ENCODE data around the gene GANC.
"Not testable (repeated sequence)": the region's sequence is repeated elsewhere in the genome, so short reads cannot be mapped to it uniquely, and the experiment has no call there.

GANC gene

GRCh38 chr15:42284551-42284950 is 11.6 kb downstream of the GANC start:
- no peak for DNase-seq (ENCODE audit: low read depth in 2 of 2)

GRCh38 chr15:42285034-42285433 is 12.0 kb downstream of the GANC start:
- DNase-seq (ENCODE audit: low read depth in 2 of 2) = no peak

GRCh38 chr15:42286445-42287029 is 13.5 kb downstream of the GANC start:
- DNase-seq (ENCODE audit: low read depth in 2 of 2) = no peak

- no peak for DNase-seq (ENCODE audit: low read depth in 2 of 2)
Measured at GRCh38 chr15:42287931-42288330, 14.9 kb downstream of the GANC start.

GRCh38 chr15:42289166-42289565 is 16.2 kb downstream of the GANC start:
- DNase-seq (ENCODE audit: low read depth in 2 of 2) = no peak

GRCh38 chr15:42301004-42301403 is 28.0 kb downstream of the GANC start:
- not testable (repeated sequence) for DNase-seq (ENCODE audit: low read depth in 2 of 2)

GRCh38 chr15:42306681-42307080 is 33.7 kb downstream of the GANC start:
- DNase-seq (ENCODE audit: low read depth in 2 of 2) = no peak

GRCh38 chr15:42313463-42313862 is 40.5 kb downstream of the GANC start:
- DNase-seq (ENCODE audit: low read depth in 2 of 2) = no peak

GRCh38 chr15:42314818-42315217 is 41.8 kb downstream of the GANC start:
- DNase-seq (ENCODE audit: low read depth in 2 of 2) = no peak

GRCh38 chr15:42315521-42315920 is 42.5 kb downstream of the GANC start:
- DNase-seq (ENCODE audit: low read depth in 2 of 2) = no peak

- not testable (repeated sequence) for DNase-seq (ENCODE audit: low read depth in 2 of 2)
Measured at GRCh38 chr15:42316282-42316805, 43.3 kb downstream of the GANC start.

GRCh38 chr15:42319206-42319605 is 46.2 kb downstream of the GANC start:
- DNase-seq (ENCODE audit: low read depth in 2 of 2) = no peak

- DNase-seq (ENCODE audit: low read depth in 2 of 2) = no peak
Measured at GRCh38 chr15:42324308-42324707, 51.3 kb downstream of the GANC start.

GRCh38 chr15:42329161-42329560 is 56.2 kb downstream of the GANC start:
- no peak for DNase-seq (ENCODE audit: low read depth in 2 of 2)

- DNase-seq (ENCODE audit: low read depth in 2 of 2) = no peak
Measured at GRCh38 chr15:42329992-42330391, 57.0 kb downstream of the GANC start.

- DNase-seq (ENCODE audit: low read depth in 2 of 2) = no peak
Measured at GRCh38 chr15:42331235-42331634, 58.2 kb downstream of the GANC start.

GRCh38 chr15:42332331-42332730 is 59.3 kb downstream of the GANC start:
- DNase-seq (ENCODE audit: low read depth in 2 of 2) = no peak

GRCh38 chr15:42335074-42335473 is 62.1 kb downstream of the GANC start:
- no peak for DNase-seq (ENCODE audit: low read depth in 2 of 2)

GRCh38 chr15:42336650-42337049 is 63.6 kb downstream of the GANC start:
- DNase-seq (ENCODE audit: low read depth in 2 of 2) = not testable (repeated sequence)

GRCh38 chr15:42337104-42337503 is 64.1 kb downstream of the GANC start:
- not testable (repeated sequence) for DNase-seq (ENCODE audit: low read depth in 2 of 2)

- DNase-seq (ENCODE audit: low read depth in 2 of 2) = no peak
Measured at GRCh38 chr15:42338500-42338899, 65.5 kb downstream of the GANC start.

- no peak for DNase-seq (ENCODE audit: low read depth in 2 of 2)
Measured at GRCh38 chr15:42343596-42344232, 70.7 kb downstream of the GANC start.

- no peak for DNase-seq (ENCODE audit: low read depth in 2 of 2)
Measured at GRCh38 chr15:42344763-42345162, 71.8 kb downstream of the GANC start.

GRCh38 chr15:42345504-42345903 is 72.5 kb downstream of the GANC start:
- DNase-seq (ENCODE audit: low read depth in 2 of 2) = no peak

Measured in activated CD4-positive, alpha-beta T cell treated with anti-CD3 and anti-CD28 coated beads for 24 hours (primary cell).